SK-N-MC (cell line): ENCODE measurements around the gene FHOD1.

Experiments
- DNase-seq: peaks from one replicate; pipeline ENCODE4 v3.0.0-alpha.2; 2011; ENCODE audit warnings: low read depth, low spot score
- H3K27ac ChIP-seq: fragments of 200-600 bp; sonication (generic); 2 replicates; pipeline ENCODE4 v1.5.1; 2016; ENCODE audit warnings: mixed run types
- H3K36me3 ChIP-seq: fragments of 200-600 bp; sonication (generic); 2 replicates; pipeline ENCODE4 v1.6.1; 2017; ENCODE audit warnings: antibody characterized with exemption, low read length, mixed read lengths; ENCODE audit not compliant: insufficient read depth
- H3K4me3 ChIP-seq: fragments of 200-600 bp; sonication (generic); 2 replicates; pipeline ENCODE4 v1.5.1; 2016
- H3K9ac ChIP-seq: fragments of 200-600 bp; sonication (generic); 2 replicates; pipeline ENCODE4 v1.8.0; 2017; ENCODE audit warnings: mixed run types, mixed read lengths; ENCODE audit not compliant: insufficient read length
- H3K9me3 ChIP-seq: fragments of 200-600 bp; sonication (generic); 2 replicates; pipeline ENCODE4 v1.6.1; 2017; ENCODE audit warnings: low read depth, mild to moderate bottlenecking, antibody characterized with exemption, low read length, moderate library complexity, mixed read lengths
- EZH2 ChIP-seq: fragments of 200-600 bp; sonication (generic); IDR thresholded peaks from one replicate; pipeline ENCODE4 v1.6.1; 2017; ENCODE audit warnings: antibody characterized with exemption
- FOXP2 ChIP-seq: optimal IDR thresholded peaks from 2 replicates; pipeline ENCODE3; 2011; ENCODE audit warnings: mild to moderate bottlenecking, moderate library complexity; ENCODE audit not compliant: insufficient read depth; ENCODE audit errors: extremely low read length, control extremely low read depth
- POLR2AphosphoS5 ChIP-seq: IDR thresholded peaks from 2 replicates; pipeline ENCODE4 v1.6.1; 2012; ENCODE audit warnings: mild to moderate bottlenecking, low read depth, low read length, borderline replicate concordance

The FHOD1 gene

GRCh38 chr16:67234180-67234597 is 13.1 kb downstream of the FHOD1 start:
- no peak overlapping the region for H3K9ac ChIP-seq
- no peaks in the 10 kb centered on the region; the same call in 1 of the 2 replicates for H3K36me3 ChIP-seq

DNA sequence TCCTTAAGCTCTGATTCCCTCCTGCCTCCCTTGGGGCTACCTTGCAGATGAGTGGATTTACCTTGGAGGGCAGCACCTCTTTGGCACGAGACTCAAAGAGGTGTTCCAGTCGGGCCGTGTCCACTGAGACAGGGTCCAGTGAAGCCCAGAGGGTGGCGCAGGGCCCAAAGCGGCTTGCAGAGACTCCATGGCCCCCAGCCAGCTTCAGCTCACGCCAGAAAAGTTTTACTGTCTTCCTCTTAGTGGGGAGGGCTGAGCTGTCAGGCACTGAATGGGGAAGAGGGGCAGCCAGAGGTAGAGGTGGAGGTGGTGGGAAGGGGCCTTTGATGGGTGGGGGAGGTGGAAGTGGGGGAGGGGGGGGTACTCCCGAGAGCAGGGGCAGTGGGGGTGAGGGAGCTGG is 13.7 kb downstream of the FHOD1 start:
- H3K9ac ChIP-seq: no peak overlapping the region
- H3K36me3 ChIP-seq: no peaks in the 10 kb centered on the region; the same call in 1 of the 2 replicates
- no peak overlapping the region for H3K27ac ChIP-seq
- H3K9me3 ChIP-seq: no peaks in the 10 kb centered on the region
- H3K4me3 ChIP-seq: no peak overlapping the region
- DNase-seq: no peak
- no peak for TF ChIP-seq FOXP2
- TF ChIP-seq POLR2AphosphoS5: no peak
- TF ChIP-seq EZH2: no peak

More at GRCh38 chr16:67234180-67234597, 13.1 kb downstream of the FHOD1 start:
- TF ChIP-seq FOXP2 (no peak), EZH2 (no peak), POLR2AphosphoS5 (no peak)
- H3K27ac ChIP-seq: no peak overlapping the region
- H3K4me3 ChIP-seq: no peak overlapping the region
- H3K9me3 ChIP-seq: no peaks in the 10 kb centered on the region
- DNase-seq: no peak

DNA sequence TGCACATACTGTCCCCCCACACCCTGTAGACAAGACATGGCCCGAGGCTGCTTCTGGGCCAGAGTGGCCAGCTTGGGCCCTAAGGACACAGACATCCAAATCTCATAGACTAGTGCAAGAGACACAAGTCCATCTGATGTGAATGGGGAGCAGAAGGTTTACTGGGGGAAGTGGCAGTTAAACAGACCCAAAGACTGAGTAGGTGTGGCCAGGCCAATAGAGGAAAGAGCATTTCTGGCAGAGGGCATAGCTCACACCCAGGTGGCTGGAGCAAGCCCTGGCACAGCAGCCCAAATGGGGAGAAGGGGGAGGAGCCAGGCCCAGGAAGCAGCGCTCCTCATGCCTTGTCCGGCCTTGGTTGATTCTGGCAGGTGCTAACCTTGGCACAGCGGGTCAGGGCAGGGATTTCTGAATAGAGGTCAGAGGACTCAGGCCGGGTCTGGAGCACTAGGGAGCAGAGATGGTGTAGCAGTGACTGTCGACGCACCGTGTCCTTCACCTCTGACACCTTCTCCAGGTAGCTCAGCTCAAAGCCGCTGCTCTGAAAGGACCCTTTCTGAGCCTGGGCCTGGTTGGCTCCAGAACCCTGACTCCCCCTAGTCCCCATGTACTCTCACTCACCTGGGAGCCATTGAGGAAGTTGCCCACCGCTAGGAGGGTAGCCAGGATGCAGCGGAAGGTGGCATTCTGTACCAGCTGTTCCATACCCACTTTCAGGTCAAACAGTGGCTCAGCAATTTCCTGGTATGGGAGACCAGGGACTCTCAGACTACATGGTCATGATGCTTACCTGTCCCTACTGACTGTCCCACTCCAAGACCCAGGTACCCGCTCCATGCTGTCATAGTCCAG is 16.2 kb downstream of the FHOD1 start:
- DNase-seq: no peak
- Histone ChIP-seq H3K27ac (no peak overlapping the region), H3K9ac (no peak overlapping the region), H3K9me3 (no peaks in the 10 kb centered on the region), H3K4me3 (no peak overlapping the region), H3K36me3 (no peaks in the 10 kb centered on the region; the same call in 1 of the 2 replicates)
- TF ChIP-seq FOXP2: no peak
- TF ChIP-seq EZH2: no peak
- no peak for TF ChIP-seq POLR2AphosphoS5

GRCh38 chr16:67229906-67230808 is 17.1 kb downstream of the FHOD1 start:
- H3K36me3 ChIP-seq: no peaks in the 10 kb centered on the region; the same call in 1 of the 2 replicates
- H3K27ac ChIP-seq: no peak overlapping the region
- no peak for TF ChIP-seq FOXP2
- no peak for TF ChIP-seq POLR2AphosphoS5
- TF ChIP-seq EZH2: no peak
- H3K9me3 ChIP-seq: no peaks in the 10 kb centered on the region
- H3K9ac ChIP-seq: no peak overlapping the region
- DNase-seq: no peak
- H3K4me3 ChIP-seq: no peak overlapping the region

DNA sequence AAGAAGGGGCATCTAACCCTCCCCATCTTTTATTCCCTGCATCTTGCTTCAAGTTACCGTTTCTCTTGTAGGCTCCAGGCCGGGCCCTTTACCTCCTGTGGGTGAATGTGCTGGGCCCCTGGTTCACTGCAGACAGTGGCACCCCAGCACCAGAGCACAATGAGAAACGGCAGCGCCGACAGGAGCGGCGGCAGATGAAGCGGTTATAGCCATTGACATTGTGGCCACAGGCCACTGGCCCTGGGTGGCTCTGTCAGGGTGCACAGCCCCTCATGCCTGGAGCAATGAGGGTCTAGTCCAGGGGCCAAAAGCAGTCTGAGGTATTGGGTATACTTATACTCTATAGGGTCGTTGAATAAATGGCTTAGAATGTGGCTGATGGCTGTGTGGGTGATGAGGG is 18.4 kb downstream of the FHOD1 start:
- no peaks in the 10 kb centered on the region for H3K9me3 ChIP-seq
- no peak for DNase-seq
- TF ChIP-seq POLR2AphosphoS5: no peak
- no peak for TF ChIP-seq EZH2
- TF ChIP-seq FOXP2: no peak
- no peak overlapping the region for H3K9ac ChIP-seq
- H3K4me3 ChIP-seq: no peak overlapping the region
- H3K36me3 ChIP-seq: no peaks in the 10 kb centered on the region; the same call in 1 of the 2 replicates
- no peak overlapping the region for H3K27ac ChIP-seq

DNA sequence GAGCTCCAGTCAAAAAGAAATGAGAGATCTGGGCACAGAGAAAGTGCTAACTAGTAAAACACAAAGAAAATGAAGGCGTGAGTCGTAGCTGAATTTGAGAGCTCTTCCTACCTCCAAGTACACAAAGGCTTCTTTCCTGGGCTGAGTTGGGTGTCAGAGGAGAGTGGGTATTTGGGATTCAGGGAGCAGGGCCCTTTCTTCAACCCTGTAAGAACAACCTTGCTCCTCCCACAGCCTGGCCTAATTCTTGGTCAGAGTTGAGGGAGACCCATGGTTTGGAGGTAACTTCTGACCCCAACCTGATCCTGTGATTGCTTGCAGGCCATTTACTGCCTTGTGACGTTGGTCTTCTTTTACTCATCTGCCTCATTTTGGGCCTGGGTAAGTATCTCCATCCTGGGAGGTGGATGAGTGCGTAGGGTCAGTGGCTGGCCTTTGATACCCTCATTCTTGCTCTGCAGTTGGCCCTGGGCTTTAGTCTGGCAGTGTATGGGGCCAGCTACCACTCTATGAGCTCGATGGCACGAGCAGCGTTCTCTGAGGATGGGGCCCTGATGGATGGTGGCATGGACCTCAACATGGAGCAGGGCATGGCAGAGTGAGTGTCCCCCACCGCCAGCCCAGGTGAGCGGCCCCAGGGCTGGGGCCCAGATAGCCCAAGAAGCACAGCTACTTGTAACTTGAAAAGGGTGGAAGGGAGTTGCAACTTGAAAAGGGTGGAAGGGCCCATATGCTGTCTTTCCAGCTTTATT is 19.1 kb downstream of the FHOD1 start:
- no peak overlapping the region for H3K27ac ChIP-seq
- H3K36me3 ChIP-seq: no peaks in the 10 kb centered on the region; the same call in 1 of the 2 replicates
- no peak overlapping the region for H3K9ac ChIP-seq
- no peak for DNase-seq
- no peak for TF ChIP-seq POLR2AphosphoS5
- no peak for TF ChIP-seq FOXP2
- no peak for TF ChIP-seq EZH2
- no peaks in the 10 kb centered on the region for H3K9me3 ChIP-seq
- H3K4me3 ChIP-seq: peak overlapping the region; percentile 88

DNA sequence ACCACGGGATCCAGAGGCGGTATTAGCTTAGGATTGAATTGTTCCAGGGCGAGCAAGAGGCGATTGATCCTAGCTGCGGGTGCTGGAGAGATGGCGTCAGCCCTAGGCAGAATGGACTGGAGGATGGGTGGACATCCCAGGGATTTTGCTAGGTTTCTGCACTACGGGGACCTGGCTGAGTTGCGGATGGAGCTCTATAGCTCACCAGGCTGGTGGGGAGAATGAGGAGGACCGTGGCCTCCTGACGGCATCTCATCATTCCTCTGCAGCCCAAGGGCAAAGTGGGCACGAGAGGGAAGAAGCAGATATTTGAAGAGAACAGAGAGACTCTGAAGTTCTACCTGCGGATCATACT is 19.7 kb downstream of the FHOD1 start:
- H3K4me3 ChIP-seq: peak overlapping the region; percentile 88
- no peaks in the 10 kb centered on the region; the same call in 1 of the 2 replicates for H3K36me3 ChIP-seq
- no peaks in the 10 kb centered on the region for H3K9me3 ChIP-seq
- TF ChIP-seq FOXP2 (no peak), EZH2 (no peak), POLR2AphosphoS5 (no peak)
- H3K9ac ChIP-seq: peak overlapping the region; percentile 85
- H3K27ac ChIP-seq: no peak overlapping the region
- no peak for DNase-seq
